GM18526 (cell line): ENCODE measurements around the gene TNXB.
A peak's percentile ranks its signal among the peaks of the same experiment; 100 is the strongest.

Experiments used
- POLR2A ChIP-seq: IDR thresholded peaks from 3 replicates; pipeline ENCODE4 v1.6.1; 2011; ENCODE audit not compliant: insufficient read length; ENCODE audit errors: extremely low read depth

The TNXB gene

DNA sequence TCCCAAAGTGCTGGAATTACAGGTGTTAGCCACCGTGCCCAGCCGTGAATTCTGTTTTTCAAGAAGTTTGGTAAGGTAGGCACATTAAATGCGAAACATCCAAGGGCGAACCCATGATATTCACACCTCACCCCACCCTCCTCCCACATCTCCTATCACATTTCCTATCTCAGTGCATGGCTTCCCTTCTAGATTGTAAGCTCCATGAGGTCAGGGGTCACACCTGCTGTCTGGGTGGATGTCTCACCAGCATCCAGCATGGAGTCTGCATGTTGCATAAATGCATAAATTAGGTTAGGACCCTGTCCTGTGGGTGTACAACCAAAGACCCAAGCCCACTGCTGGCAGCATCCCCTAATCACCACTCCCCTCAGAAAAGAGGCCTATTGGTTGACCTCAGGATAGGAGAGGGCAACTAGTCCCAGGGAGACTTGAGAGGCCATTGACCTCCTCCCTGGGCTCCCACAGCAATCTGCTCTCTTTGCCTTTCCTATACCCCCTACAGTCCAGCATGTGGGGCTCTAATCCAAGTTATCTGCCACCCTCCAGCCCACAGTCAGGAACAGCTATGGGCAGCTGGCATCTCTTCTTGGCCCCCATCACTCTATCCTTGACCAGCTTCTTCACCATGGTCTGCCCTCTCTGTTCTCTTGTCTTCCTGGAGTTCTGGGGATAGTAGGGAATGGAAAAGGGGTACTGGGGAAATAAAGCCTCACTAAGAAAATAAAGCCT is 38.4 kb upstream of the TNXB start:
- no peak for TF ChIP-seq POLR2A

DNA sequence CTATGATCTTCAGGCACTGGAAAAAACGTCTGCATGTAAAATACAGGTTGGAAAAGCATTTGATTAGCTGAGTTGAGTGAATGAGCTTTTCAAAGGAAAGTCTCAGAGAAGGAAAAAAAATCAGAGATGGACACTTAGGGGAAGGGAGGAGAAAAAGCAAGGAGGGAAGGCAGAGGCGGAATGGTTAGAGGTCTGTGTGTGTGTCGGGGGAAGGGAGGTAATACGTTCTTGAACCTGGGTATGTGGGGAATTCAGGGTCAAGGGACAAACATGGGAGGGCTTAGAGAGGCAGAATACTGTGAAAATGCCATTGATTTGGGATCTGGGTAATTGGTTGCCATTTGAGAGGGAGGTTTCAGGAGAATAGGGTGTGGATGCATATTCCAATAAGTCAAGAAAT is 37.5 kb upstream of the TNXB start:
- TF ChIP-seq POLR2A: no peak

DNA sequence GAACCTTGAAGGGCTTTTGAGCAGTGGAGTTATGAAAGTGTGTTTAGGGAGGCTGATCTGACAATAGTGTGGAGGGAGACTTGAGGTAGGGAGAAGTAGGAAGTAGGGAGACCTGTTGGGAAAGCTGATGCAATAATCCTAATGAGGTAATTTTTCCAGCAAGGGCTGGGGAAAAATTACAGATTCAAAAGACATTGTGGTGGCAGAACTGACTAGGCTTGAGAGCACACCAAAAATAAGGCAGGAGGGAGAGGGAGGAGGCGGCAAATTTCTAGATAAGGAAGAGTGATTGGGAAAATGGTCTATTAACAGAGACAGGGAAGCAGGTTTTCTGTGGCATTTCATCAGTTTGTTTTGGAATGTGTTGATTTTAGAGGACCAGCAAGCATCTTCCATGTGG is 37.1 kb upstream of the TNXB start:
- no peak for TF ChIP-seq POLR2A

GRCh38 chr6:32140420-32141046 is 31.4 kb upstream of the TNXB start:
- no peak for TF ChIP-seq POLR2A

GRCh38 chr6:32139590-32139989 is 30.5 kb upstream of the TNXB start:
- TF ChIP-seq POLR2A: no peak

GRCh38 chr6:32137454-32137853 is 28.3 kb upstream of the TNXB start:
- no peak for TF ChIP-seq POLR2A

GRCh38 chr6:32133786-32134185 is 24.6 kb upstream of the TNXB start:
- TF ChIP-seq POLR2A: no peak

DNA sequence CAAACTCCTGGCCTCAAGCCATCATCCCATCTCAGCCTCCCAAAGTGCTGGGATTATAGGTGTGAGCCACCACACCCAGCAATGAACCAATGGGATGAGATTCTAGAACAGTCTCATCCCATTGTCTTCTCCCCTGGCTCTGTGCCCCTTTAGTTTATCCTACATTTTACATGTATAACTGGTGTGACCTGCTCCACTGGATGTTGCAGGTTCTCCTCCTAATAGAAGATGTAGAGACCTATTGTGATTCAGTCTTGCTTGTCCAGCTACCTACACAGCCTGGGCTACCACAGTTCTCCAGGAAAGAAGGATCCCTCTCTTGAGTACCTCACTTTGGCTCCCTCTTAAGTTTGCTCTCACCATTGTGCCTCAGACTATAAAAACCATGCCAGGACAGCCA is 23.0 kb upstream of the TNXB start:
- no peak for TF ChIP-seq POLR2A

- no peak for TF ChIP-seq POLR2A
Observed at GRCh38 chr6:32131439-32131948, 22.4 kb upstream of the TNXB start.

DNA sequence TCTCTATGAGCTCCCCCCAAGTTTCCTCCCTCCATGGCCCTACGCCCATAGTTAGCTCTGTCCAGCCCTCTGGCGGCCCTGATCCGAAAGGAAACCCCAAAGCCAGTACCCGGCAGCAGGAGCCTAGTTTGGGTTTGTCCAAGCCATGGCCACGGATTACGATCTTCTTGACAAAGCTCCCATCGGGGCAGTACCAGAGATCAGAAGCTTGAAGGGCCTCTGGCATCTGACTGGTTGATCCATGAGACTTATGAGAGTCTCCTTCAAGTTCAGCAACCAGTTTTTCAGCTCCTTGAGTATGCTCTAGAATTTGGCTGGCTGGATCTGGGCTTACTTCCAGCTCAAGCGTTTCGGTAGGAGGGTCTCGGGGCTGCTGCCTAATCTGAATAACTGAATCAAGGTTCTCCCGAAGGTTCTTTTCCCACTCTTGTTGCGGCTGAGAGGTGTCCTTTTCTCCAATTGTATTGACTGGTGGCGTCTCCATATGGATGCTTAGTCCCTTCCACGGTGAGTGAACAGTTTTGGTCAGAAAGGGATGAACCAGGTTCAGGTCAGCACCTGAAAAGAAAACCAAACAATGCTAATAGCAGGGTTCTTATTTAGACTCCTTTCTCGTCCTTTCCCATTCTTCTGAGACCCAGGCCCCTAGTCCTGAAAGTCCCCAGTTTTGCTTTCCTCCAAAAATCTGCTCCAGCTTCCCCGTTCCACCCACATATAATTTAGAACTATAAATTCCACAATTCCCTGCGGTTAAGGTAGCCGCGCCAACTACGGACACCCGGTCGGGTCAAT is 20.4 kb upstream of the TNXB start:
- no peak for TF ChIP-seq POLR2A

DNA sequence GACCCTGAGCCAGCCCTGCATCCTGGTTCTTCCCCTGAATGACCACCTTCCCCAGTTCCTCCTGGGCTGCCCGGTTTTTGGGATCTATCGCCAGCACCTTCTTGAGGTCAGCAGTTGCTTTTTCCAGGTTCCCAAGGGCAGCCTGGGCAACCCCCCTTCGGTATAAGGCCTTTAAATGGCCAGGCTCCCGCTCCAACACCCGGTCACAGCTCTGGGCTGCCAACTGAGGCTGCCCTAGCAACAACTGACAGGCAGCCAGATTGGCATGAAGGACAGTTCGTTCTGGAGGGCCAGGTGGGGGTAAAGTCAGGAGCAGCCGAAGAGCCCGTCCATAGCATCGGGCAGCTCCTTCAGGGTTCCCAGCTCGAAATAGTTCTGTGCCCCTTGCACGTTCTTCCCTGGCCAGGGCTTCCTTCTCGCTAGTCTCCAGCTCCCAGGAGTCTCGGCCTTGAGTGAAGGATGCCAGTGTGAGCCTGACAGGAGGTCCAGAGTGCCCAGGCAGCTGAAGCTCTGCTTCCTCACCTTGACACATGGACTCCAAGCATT is 19.7 kb upstream of the TNXB start:
- TF ChIP-seq POLR2A: no peak

DNA sequence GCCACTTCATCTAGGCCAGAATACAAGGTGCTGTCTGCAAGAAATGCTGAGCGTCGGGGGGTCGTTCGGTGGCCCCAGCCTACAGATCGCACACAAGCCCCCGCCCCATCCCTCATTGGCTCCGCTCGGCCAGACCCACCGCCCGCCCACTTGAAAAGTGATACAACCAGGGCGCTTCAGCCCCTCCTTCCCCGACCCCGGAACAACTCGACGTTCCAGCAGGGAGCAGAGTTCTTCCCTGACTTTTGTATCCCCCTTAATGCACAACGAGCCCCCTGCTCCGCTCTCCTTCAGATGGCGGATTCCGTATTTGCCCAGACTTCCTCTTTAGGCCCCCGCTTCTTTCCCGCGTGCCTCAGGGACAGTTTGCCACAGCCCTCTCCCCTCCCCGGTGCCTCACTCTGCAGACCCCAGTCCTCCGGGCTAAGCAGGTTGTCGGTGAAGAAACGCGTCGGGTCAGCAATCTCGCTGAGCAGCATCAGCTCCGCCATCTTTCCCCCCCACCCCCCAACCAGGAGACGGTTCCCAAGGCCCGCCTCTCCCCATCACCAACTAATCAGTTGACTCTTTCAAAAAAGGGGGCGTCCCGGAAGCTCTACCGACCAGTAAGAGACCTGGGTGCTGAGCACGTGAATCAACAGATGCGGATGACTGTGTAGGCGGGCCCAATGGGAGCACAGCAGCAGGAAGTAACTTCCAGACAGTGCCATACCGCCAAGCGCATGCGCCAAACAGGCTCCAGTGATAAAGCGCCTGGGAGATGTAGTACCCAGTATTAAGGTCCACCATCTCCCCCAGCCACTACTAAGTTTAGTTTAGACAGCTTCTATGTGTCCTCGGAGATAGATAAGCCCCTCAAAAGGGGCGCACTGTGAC is 18.8 kb upstream of the TNXB start, which contains the start of gene ATF6B:
Gene ATF6B, minus strand, starts transcription at position 530 of the 876 bp plus-strand sequence. Its CDS starts 39 bp downstream, at position 491.
- peak; percentile 84 for TF ChIP-seq POLR2A

DNA sequence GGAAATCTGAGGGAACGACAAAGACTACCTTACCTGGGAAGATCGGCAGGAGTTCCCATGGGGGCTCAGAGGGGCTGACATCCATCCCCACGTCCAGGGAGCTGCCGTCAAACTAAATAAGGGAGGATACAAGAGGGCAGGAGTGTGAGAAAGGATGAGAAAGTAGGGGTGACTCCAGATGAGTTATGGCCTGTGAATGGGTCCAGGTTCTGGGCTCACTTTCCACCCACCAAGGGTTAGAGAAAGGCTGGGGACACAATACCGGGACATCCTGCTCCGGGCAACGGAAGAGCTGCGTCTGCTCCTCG is 18.2 kb upstream of the TNXB start:
- TF ChIP-seq POLR2A: no peak

- no peak for TF ChIP-seq POLR2A
Observed at GRCh38 chr6:32126880-32127279, 17.7 kb upstream of the TNXB start.

GRCh38 chr6:32123681-32124080 is 14.5 kb upstream of the TNXB start:
- TF ChIP-seq POLR2A: no peak

- no peak for TF ChIP-seq POLR2A
Observed at GRCh38 chr6:32120573-32121059, 11.5 kb upstream of the TNXB start.
